ENCODE measurements around the gene CDK17. TPM values are rescaled to one million over a fixed set of nuclear protein-coding genes. Genes with fewer than 3 reads are reported as not detected.

CDK17 gene
- total and polyA plus RNA-seq, 9 of the 15 experiments (the other 6 are each of a cell fraction or from before 2014, with no cell fraction given), result 4.8 to 39.3 (median 21.6) TPM

- peak; percentile 64 for TF ChIP-seq RBM22 (IDR thresholded peaks at IDR 0.05; ENCODE audit: low read depth, low read length, poor library complexity, severe bottlenecking)
- no peak for TF ChIP-seq USF1 (CRISPR knock-in tag; IDR thresholded peaks at IDR 0.05)
- no peak for TF ChIP-seq FOXO4 (CRISPR knock-in tag; IDR thresholded peaks at IDR 0.05)
- TF ChIP-seq GATAD2A (IDR thresholded peaks at IDR 0.05), result peak; percentile 87; the same call in 1 of the 2 replicates
- no peak for TF ChIP-seq ZNF140 (CRISPR knock-in tag; IDR thresholded peaks at IDR 0.05)
- TF ChIP-seq KLF1 (tag; IDR thresholded peaks at IDR 0.05), result 0 out of 2 replicates have a peak, but pooled peaks have one; percentile 66
- no peak for TF ChIP-seq ZNF644 (tag; IDR thresholded peaks at IDR 0.05; ENCODE audit: low read depth)
- TF ChIP-seq BCLAF1 (IDR thresholded peaks at IDR 0.05; ENCODE audit: borderline replicate concordance in 1 of 2, control insufficient read depth in 1 of 2, low read depth in 2 of 2, low read length in 1 of 2), result no peak
- no peak for TF ChIP-seq PML (IDR thresholded peaks at IDR 0.05; ENCODE audit: low read length)
- no peak for TF ChIP-seq HNRNPUL1 (IDR thresholded peaks at IDR 0.05; ENCODE audit: low read length)
- no peak for TF ChIP-seq HDGF (IDR thresholded peaks at IDR 0.05)
- no peak for TF ChIP-seq ZNF592 (IDR thresholded peaks at IDR 0.05)
- TF ChIP-seq THAP12 (CRISPR knock-in tag; IDR thresholded peaks at IDR 0.05), result peak; percentile 62
- TF ChIP-seq ZEB2 (IDR thresholded peaks at IDR 0.05), result peak; percentile 30; the same call in 1 of the 2 replicates
- TF ChIP-seq NFATC3 (IDR thresholded peaks at IDR 0.05), result no peak
- no peak for TF ChIP-seq DACH1 (IDR thresholded peaks at IDR 0.05; ENCODE audit: partially characterized antibody)
Observed at GRCh38 chr12:96399120-96399918, 920 bp downstream of the CDK17 start (continued).

All from K562 (cell line).